ENCODE measurements around the gene MRPL48.

Gene MRPL48

DNA sequence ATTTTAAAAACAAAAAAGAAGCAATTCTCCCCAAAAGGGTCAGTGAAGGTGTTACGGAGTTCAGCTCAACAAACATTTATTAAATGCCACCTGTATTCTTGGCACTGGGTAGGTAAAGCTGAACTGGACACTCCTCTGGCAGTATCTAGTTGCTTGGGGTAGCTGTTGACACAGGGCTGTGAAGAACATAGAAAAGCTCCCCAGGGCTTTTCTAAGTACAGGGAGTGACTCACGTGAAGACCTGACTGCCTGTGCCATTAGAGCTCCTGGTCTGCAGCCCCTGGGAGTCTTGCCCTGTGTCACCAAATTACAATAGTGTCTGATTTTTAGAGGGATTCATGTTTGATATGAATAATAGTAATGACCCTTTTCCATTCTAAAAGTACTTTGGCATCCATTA lies 45.4 kb downstream of the MRPL48 start:
- no peak for TF ChIP-seq EZH2phosphoT487 (conservative IDR thresholded peaks at IDR 0.05; ENCODE audit: low read length)
- TF ChIP-seq, protein P1, sequence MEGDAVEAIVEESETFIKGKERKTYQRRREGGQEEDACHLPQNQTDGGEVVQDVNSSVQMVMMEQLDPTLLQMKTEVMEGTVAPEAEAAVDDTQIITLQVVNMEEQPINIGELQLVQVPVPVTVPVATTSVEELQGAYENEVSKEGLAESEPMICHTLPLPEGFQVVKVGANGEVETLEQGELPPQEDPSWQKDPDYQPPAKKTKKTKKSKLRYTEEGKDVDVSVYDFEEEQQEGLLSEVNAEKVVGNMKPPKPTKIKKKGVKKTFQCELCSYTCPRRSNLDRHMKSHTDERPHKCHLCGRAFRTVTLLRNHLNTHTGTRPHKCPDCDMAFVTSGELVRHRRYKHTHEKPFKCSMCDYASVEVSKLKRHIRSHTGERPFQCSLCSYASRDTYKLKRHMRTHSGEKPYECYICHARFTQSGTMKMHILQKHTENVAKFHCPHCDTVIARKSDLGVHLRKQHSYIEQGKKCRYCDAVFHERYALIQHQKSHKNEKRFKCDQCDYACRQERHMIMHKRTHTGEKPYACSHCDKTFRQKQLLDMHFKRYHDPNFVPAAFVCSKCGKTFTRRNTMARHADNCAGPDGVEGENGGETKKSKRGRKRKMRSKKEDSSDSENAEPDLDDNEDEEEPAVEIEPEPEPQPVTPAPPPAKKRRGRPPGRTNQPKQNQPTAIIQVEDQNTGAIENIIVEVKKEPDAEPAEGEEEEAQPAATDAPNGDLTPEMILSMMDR (IDR thresholded peaks at IDR 0.05; ENCODE audit: insufficient read depth, low read length, poor library complexity, severe bottlenecking): no peak
- H3K9me2 ChIP-seq (replicated peaks; ENCODE audit: insufficient read depth, low read length): no peaks in the 10 kb centered on the region
- no peak overlapping the region for H3K4me2 ChIP-seq (ENCODE audit: low read depth, low read length, poor library complexity, severe bottlenecking)

DNA sequence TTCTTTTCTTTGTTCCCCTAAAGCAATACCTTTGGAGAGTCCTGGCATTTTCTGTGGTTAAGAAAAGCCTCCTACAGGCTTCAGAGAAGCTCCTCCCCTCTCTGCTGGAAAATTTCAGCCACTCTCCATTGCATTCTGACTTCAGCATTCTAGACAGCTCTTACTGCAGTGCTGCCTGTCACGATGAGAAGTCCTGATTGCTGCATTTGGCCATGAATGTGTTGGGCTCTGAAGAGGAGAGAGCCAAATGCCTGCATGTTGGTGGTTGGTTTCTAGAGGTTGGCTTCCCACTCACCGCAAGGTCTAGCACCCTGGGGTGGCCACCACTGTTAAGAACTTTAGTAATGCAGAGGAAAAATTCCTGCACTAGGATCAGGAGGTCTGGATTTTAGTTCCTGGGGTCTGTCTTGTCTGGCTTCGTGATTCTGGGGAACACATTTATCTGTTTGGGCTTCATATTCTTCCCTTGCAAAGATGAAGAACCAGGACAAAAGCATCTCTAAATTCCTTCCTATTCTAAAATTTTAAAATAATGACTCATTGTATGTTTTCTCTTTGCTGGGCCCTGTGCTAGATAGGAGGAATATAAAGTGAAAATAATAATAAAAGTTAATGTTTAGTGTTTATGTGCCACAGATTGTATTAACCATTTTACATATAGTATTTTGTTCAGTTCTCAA lies 50.9 kb downstream of the MRPL48 start:
- no peak overlapping the region for H3K27ac ChIP-seq (ENCODE audit: low read depth, low read length)
- H2AFZ ChIP-seq (ENCODE audit: low read depth, low read length, severe bottlenecking): no peak overlapping the region
- H3K36me3 ChIP-seq (ENCODE audit: low read length): 0 out of 2 replicates have a peak, but pooled peaks cover 5% of the 10 kb centered on the region

More for the DNA sequence above, 45.4 kb downstream of the MRPL48 start:
- no peak overlapping the region for H3K9ac ChIP-seq (ENCODE audit: low read length)
- H3K27ac ChIP-seq (ENCODE audit: low read depth, low read length): no peak overlapping the region
- H3K79me2 ChIP-seq (ENCODE audit: insufficient read depth, low read length): peaks cover 4% of the 10 kb centered on the region; the same call in 1 of the 2 replicates
- H2AFZ ChIP-seq (ENCODE audit: low read depth, low read length, severe bottlenecking): no peak overlapping the region
- H3K36me3 ChIP-seq (ENCODE audit: low read length): 0 out of 2 replicates have a peak, but pooled peaks cover 5% of the 10 kb centered on the region
- H3K27me3 ChIP-seq (ENCODE audit: low read length): no peaks in the 10 kb centered on the region
- no peak overlapping the region for H3K4me3 ChIP-seq (ENCODE audit: insufficient read depth, low read length, poor library complexity, severe bottlenecking)
- no peaks in the 10 kb centered on the region for H3F3A ChIP-seq (ENCODE audit: insufficient read depth)
- no peaks in the 10 kb centered on the region for H4K20me1 ChIP-seq (ENCODE audit: low read depth, low read length)
- no peaks in the 10 kb centered on the region for H3K9me3 ChIP-seq (ENCODE audit: insufficient read depth, low read length)

DNA sequence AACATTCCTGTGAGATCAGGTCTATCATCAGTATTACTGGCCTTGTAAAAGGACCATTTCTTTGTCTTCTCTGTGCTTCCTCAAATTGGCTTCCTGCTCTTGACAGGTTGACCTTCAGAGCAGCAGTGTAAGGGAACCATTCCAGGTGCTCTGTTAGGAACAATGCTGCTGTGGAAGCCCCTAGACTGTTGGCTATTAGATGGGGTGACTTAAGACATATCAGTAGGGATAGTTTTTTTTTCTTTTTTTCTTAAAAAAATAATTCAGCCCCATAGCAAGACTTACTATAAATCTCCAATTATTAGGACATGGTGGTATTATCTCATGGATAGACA lies 51.4 kb downstream of the MRPL48 start:
- H3K27me3 ChIP-seq (ENCODE audit: low read length): no peaks in the 10 kb centered on the region
- no peak overlapping the region for H3K27ac ChIP-seq (ENCODE audit: low read depth, low read length)
- H2AFZ ChIP-seq (ENCODE audit: low read depth, low read length, severe bottlenecking): no peak overlapping the region
- H3K36me3 ChIP-seq (ENCODE audit: low read length): 0 out of 2 replicates have a peak, but pooled peaks cover 5% of the 10 kb centered on the region
- H3K79me2 ChIP-seq (ENCODE audit: insufficient read depth, low read length): peaks cover under 1% of the 10 kb centered on the region; the same call in 1 of the 2 replicates
- TF ChIP-seq EZH2phosphoT487 (conservative IDR thresholded peaks at IDR 0.05; ENCODE audit: low read length): no peak
- TF ChIP-seq, protein P1 (IDR thresholded peaks at IDR 0.05; ENCODE audit: insufficient read depth, low read length, poor library complexity, severe bottlenecking): no peak
- H3F3A ChIP-seq (ENCODE audit: insufficient read depth): no peaks in the 10 kb centered on the region
- H3K9me3 ChIP-seq (ENCODE audit: insufficient read depth, low read length): no peaks in the 10 kb centered on the region
- H3K9me2 ChIP-seq (replicated peaks; ENCODE audit: insufficient read depth, low read length): no peaks in the 10 kb centered on the region
- H3K9ac ChIP-seq (ENCODE audit: low read length): no peak overlapping the region
- H3K4me2 ChIP-seq (ENCODE audit: low read depth, low read length, poor library complexity, severe bottlenecking): no peak overlapping the region
- no peaks in the 10 kb centered on the region for H4K20me1 ChIP-seq (ENCODE audit: low read depth, low read length)
- no peak overlapping the region for H3K4me3 ChIP-seq (ENCODE audit: insufficient read depth, low read length, poor library complexity, severe bottlenecking)

More for the DNA sequence above, 50.9 kb downstream of the MRPL48 start:
- H4K20me1 ChIP-seq (ENCODE audit: low read depth, low read length): no peaks in the 10 kb centered on the region
- TF ChIP-seq EZH2phosphoT487 (conservative IDR thresholded peaks at IDR 0.05; ENCODE audit: low read length): no peak
- TF ChIP-seq, protein P1 (IDR thresholded peaks at IDR 0.05; ENCODE audit: insufficient read depth, low read length, poor library complexity, severe bottlenecking): no peak
- H3K9me3 ChIP-seq (ENCODE audit: insufficient read depth, low read length): no peaks in the 10 kb centered on the region
- H3K9ac ChIP-seq (ENCODE audit: low read length): no peak overlapping the region
- H3K79me2 ChIP-seq (ENCODE audit: insufficient read depth, low read length): peaks cover 4% of the 10 kb centered on the region; the same call in 1 of the 2 replicates
- no peaks in the 10 kb centered on the region for H3K27me3 ChIP-seq (ENCODE audit: low read length)
- no peaks in the 10 kb centered on the region for H3F3A ChIP-seq (ENCODE audit: insufficient read depth)
- no peak overlapping the region for H3K4me3 ChIP-seq (ENCODE audit: insufficient read depth, low read length, poor library complexity, severe bottlenecking)
- no peak overlapping the region for H3K4me2 ChIP-seq (ENCODE audit: low read depth, low read length, poor library complexity, severe bottlenecking)
- no peaks in the 10 kb centered on the region for H3K9me2 ChIP-seq (replicated peaks; ENCODE audit: insufficient read depth, low read length)
